ENCODE measurements around the gene EPHB1. TPM values are rescaled to one million over a fixed set of nuclear protein-coding genes. Genes with fewer than 3 reads are reported as not detected.

EPHB1 gene
- total RNA-seq, 1 donor from 2014 or later = 0.53 TPM

DNA sequence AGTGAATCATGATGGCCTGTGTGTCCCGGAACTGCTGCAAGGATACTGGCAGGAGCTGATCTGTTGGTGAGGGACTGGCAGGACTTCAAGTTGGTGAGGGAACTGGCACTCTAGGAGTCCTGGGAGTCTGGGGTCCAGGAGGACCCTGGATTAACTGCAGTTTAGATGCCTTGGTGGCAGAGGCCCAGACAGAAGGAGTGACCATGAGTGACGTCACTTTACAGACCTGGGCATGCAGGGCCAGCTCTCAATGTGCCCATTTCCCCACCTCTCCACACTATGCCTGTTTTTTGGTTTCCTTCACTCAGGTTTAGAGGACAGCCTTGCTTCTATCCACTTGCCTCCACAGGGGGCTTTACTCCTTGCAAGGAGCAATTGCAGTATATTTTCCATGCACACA lies 154.1 kb downstream of the EPHB1 start:
- Histone ChIP-seq H3K36me3 (no peaks in the 10 kb centered on the region), H3K4me3 (no peak overlapping the region), H3K4me1 (no peaks in the 10 kb centered on the region), H3K27ac (no peak overlapping the region), H3K27me3 (no peaks in the 10 kb centered on the region), H3K9me3 (no peaks in the 10 kb centered on the region)
- TF ChIP-seq, protein P1, sequence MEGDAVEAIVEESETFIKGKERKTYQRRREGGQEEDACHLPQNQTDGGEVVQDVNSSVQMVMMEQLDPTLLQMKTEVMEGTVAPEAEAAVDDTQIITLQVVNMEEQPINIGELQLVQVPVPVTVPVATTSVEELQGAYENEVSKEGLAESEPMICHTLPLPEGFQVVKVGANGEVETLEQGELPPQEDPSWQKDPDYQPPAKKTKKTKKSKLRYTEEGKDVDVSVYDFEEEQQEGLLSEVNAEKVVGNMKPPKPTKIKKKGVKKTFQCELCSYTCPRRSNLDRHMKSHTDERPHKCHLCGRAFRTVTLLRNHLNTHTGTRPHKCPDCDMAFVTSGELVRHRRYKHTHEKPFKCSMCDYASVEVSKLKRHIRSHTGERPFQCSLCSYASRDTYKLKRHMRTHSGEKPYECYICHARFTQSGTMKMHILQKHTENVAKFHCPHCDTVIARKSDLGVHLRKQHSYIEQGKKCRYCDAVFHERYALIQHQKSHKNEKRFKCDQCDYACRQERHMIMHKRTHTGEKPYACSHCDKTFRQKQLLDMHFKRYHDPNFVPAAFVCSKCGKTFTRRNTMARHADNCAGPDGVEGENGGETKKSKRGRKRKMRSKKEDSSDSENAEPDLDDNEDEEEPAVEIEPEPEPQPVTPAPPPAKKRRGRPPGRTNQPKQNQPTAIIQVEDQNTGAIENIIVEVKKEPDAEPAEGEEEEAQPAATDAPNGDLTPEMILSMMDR (IDR thresholded peaks at IDR 0.05) = no peak
- intact Hi-C loops (cut with DNase I) = no loop called here
- DNase-seq (ENCODE audit: low spot score in 2 of 2) = no peak

DNA sequence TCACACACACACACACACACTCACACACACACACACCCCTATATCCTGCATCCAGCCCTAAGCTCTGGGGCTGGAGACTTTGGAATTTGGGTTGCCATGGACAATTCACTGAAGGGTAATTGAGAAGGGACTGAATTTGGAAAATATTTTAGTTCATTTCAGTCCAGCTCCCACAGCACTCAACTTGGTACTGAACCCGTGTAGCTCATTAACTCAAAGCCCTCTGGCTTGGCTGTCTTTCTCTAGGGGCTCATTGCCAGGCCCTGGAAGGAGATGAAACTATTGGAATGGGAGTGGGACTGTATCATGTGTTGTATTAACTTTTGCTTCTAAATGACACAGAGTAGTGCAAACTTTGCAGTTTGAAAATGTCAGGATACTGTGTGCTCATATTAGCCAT lies 157.3 kb downstream of the EPHB1 start:
- no peak overlapping the region for H3K27ac ChIP-seq
- TF ChIP-seq, protein P1 (IDR thresholded peaks at IDR 0.05) = no peak
- DNase-seq (ENCODE audit: low spot score in 2 of 2) = no peak
- H3K4me1 ChIP-seq = no peaks in the 10 kb centered on the region
- H3K36me3 ChIP-seq = no peaks in the 10 kb centered on the region
- H3K9me3 ChIP-seq = no peaks in the 10 kb centered on the region
- H3K27me3 ChIP-seq = no peaks in the 10 kb centered on the region
- H3K4me3 ChIP-seq = no peak overlapping the region
- intact Hi-C loops (cut with DNase I) = no loop called here

GRCh38 chr3:134955874-134956273 lies 160.8 kb downstream of the EPHB1 start:
- Histone ChIP-seq H3K4me1 (no peaks in the 10 kb centered on the region), H3K36me3 (no peaks in the 10 kb centered on the region), H3K9me3 (no peaks in the 10 kb centered on the region), H3K4me3 (no peak overlapping the region), H3K27me3 (no peaks in the 10 kb centered on the region), H3K27ac (no peak overlapping the region)
- TF ChIP-seq, protein P1 (IDR thresholded peaks at IDR 0.05) = no peak
- DNase-seq (ENCODE audit: low spot score in 2 of 2) = no peak
- intact Hi-C loops (cut with DNase I) = no loop called here

GRCh38 chr3:134956395-134956794 lies 161.3 kb downstream of the EPHB1 start:
- H3K36me3 ChIP-seq = no peaks in the 10 kb centered on the region
- TF ChIP-seq, protein P1 (IDR thresholded peaks at IDR 0.05) = no peak
- no peaks in the 10 kb centered on the region for H3K9me3 ChIP-seq
- no peak for DNase-seq (ENCODE audit: low spot score in 2 of 2)
- intact Hi-C loops (cut with DNase I) = no loop called here
- no peaks in the 10 kb centered on the region for H3K4me1 ChIP-seq
- H3K4me3 ChIP-seq = no peak overlapping the region
- H3K27ac ChIP-seq = no peak overlapping the region
- no peaks in the 10 kb centered on the region for H3K27me3 ChIP-seq

- intact Hi-C loops (cut with DNase I) = no loop called here
- DNase-seq (ENCODE audit: low spot score in 2 of 2) = no peak
- no peaks in the 10 kb centered on the region for H3K9me3 ChIP-seq
- H3K27ac ChIP-seq = no peak overlapping the region
- no peaks in the 10 kb centered on the region for H3K36me3 ChIP-seq
- H3K4me3 ChIP-seq = no peak overlapping the region
- no peaks in the 10 kb centered on the region for H3K4me1 ChIP-seq
- TF ChIP-seq, protein P1 (IDR thresholded peaks at IDR 0.05) = no peak
- H3K27me3 ChIP-seq = no peaks in the 10 kb centered on the region
Observed at GRCh38 chr3:134956844-134957243, 161.8 kb downstream of the EPHB1 start.

DNA sequence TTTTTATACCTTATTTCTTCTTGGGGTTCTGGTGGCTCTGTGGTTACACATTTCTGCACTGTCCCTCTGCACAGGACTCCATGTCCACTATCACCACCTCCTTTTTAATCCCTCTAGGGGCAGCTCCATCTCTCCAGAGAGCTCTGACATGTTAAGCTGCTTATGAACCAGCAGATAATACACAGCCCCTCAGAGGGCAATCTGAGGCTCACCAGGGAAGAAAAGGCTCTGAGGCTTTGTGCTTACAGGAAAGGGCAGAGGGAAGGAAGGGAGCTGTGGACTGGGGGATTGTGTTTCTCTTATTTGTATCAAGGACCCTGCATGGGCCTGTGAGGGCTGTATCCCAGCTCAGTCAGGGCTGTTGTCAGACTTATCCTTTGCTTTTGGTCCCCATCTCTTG lies 164.5 kb downstream of the EPHB1 start:
- intact Hi-C loops (cut with DNase I) = no loop called here
- H3K27me3 ChIP-seq = no peaks in the 10 kb centered on the region
- TF ChIP-seq, protein P1 (IDR thresholded peaks at IDR 0.05) = no peak
- no peaks in the 10 kb centered on the region for H3K36me3 ChIP-seq
- DNase-seq (ENCODE audit: low spot score in 2 of 2) = no peak
- no peak overlapping the region for H3K4me3 ChIP-seq
- no peaks in the 10 kb centered on the region for H3K4me1 ChIP-seq
- H3K9me3 ChIP-seq = no peaks in the 10 kb centered on the region
- no peak overlapping the region for H3K27ac ChIP-seq

Data from ascending aorta (tissue), 2 donors.